Heart left ventricle (tissue), 16 donors: Measurements from ENCODE around the gene LRPAP1. TPM values are rescaled to one million over a fixed set of nuclear protein-coding genes. Genes with fewer than 3 reads are reported as not detected.

Experiments
- ATAC-seq, 4 donors: fragments of 200-7000 bp; cut with Tn5 transposase; one replicate each; pipeline ENCODE4 v1.9.1; 2020 to 2022; ENCODE audit warnings: moderate library complexity in 4 of 4, mild to moderate bottlenecking in 3 of 4, moderate number of reproducible peaks in 1 of 4
- DNase-seq, 5 donors: peaks; one replicate each; pipeline ENCODE4 v3.0.0-alpha.2; 2020
- H3K27ac ChIP-seq, 12 donors: fragments of 200-600 bp; sonication (generic) in 4 of 12; one replicate each; pipeline versions ENCODE4 v1.5.0 to v1.8.0; 2016 to 2022; ENCODE audit warnings: mild to moderate bottlenecking in 2 of 12
- H3K27me3 ChIP-seq, 9 donors: fragments of 200-600 bp; sonication (generic) in 2 of 9; one replicate each; pipeline versions ENCODE4 v1.5.1 to v1.8.0; 2016 to 2022; ENCODE audit warnings: mild to moderate bottlenecking in 3 of 9
- H3K36me3 ChIP-seq, 9 donors: fragments of 200-600 bp; sonication (generic) in 2 of 9; one replicate each; pipeline versions ENCODE4 v1.5.0 to v1.8.0; 2018 to 2022; ENCODE audit warnings: mild to moderate bottlenecking in 2 of 9
- H3K4me1 ChIP-seq, 12 donors: fragments of 200-600 bp; sonication (generic) in 4 of 12; one replicate each; pipeline versions ENCODE4 v1.5.0 to v1.8.0; 2016 to 2022; ENCODE audit warnings: mild to moderate bottlenecking in 3 of 12
- H3K4me3 ChIP-seq, 12 donors: fragments of 200-600 bp; sonication (generic) in 4 of 12; one replicate each; pipeline versions ENCODE4 v1.5.0 to v1.8.0; 2017 to 2022; ENCODE audit warnings: mild to moderate bottlenecking in 9 of 12, moderate library complexity in 4 of 12
- H3K9me3 ChIP-seq, 12 donors: fragments of 200-600 bp; sonication (generic) in 4 of 12; one replicate each; pipeline versions ENCODE4 v1.5.0 to v1.8.0; 2016 to 2022; ENCODE audit warnings: mild to moderate bottlenecking in 1 of 12
- CTCF ChIP-seq, 12 donors: fragments of 200-600 bp; sonication (generic) in 4 of 12; IDR thresholded peaks; one replicate each; pipeline versions ENCODE4 v1.5.0 to v1.8.0; 2018 to 2022; ENCODE audit warnings: antibody characterized with exemption in 12 of 12, mild to moderate bottlenecking in 5 of 12
- POLR2A ChIP-seq, 2 donors: fragments of 450-650 bp; IDR thresholded peaks; one replicate each; pipeline ENCODE4 v1.6.1; 2017; ENCODE audit warnings: antibody characterized with exemption in 2 of 2, mild to moderate bottlenecking in 2 of 2, moderate library complexity in 2 of 2
- WGBS, 4 donors: extraction: QIAGEN DNeasy Blood & Tissue Kit in 2 of 4; methylation state at CpG; one replicate each; pipeline versions ENCODE4 v1.1.5 to v1.1.7; 2013 to 2018; 5-methylcytosine and 5-hydroxymethylcytosine counted together
- intact Hi-C, 10 donors: fragments of 100-400 bp; cut with DNase I; formaldehyde crosslinking; loops; one replicate each; pipeline versions ENCODE4 v1.11.1 to v1.14.2; 2022
- polyA plus RNA-seq, 2 donors: library from polyadenylated mRNA; stranded (reverse); fragments of 200-250 nt; gene quantifications; one replicate each; pipeline ENCODE4 v1.2.3, GENCODE V29; 2013
- total RNA-seq, 9 donors: library from RNA; depleted of rRNA in 2 of 9; stranded (reverse); fragments of >200 nt in 2 of 9; fragmentation: NEBNext Ultra II Directional in 3 of 9; extraction: Animal tissue kit (Norgen Biotek cat#: 25700) in 3 of 9; gene quantifications; one replicate each; pipeline versions ENCODE4 v1.1.0 to v1.2.4, GENCODE V29; 2016 to 2023
- donor health status: ischemic (EF 13 %, LVEDD 7.1; RV severe dilation, severe dysfunction).
- donor health status: healthy with polysubstance abuse.
- donor health status: DM: no; HTN: yes; CAD: no.
- donor health status: DM: no; HTN: no; CAD: no.
- donor health status: ischemic (EF 25% LVEDD 6.9; RV normal size, moderate dysfunction).
- donor health status: ischemic (EF 25% LVEDD 5.7; RV mildly dilated, moderate dysfunction).
- donor health status: healthy.
- donor health status: DM: yes; HTN: yes; CAD: no.
- donor health status: ischemic (EF 35%, LVEDD 5.7; RV mildly dilated, moderate dysfunction).
- donor health status: nonischemic (EF 11% LVEDD 7.7; RV severe dilation, severe dysfunction).
- donor health status: DM: yes; HTN: yes; CAD: no.
- donor health status: PGD.
- donor health status: ischemic (EF 29% LVEDD 5.4; RV normal size, mild dysfunction).
- donor health status: nonischemic (EF 23%, LVEDD 6.1; RV moderate dilation, normal function).

Gene LRPAP1
- total and polyA plus RNA-seq, 11 donors, result 105 to 389 (median 283) TPM

GRCh38 chr4:3475713-3476260, 56.4 kb downstream of the LRPAP1 start:
- ATAC-seq, result no peak
- peak overlapping the region in 1 of 12 donors; percentile 82 for H3K27ac ChIP-seq
- peaks cover 0 to 49% (median 19%) of the 10 kb centered on the region in 12 donors for H3K4me1 ChIP-seq
- peaks cover 0 to 3% (median 0%) of the 10 kb centered on the region in 9 donors for H3K27me3 ChIP-seq
- peaks cover 0 to 8% (median 0%) of the 10 kb centered on the region in 9 donors for H3K36me3 ChIP-seq
- no peaks in the 10 kb centered on the region for H3K9me3 ChIP-seq
- H3K4me3 ChIP-seq, result no peak overlapping the region
- peak in 1 of 5 donors; percentile 46 for DNase-seq
- WGBS, 4 donors, result 72 to 84% (median 75%) methylated on average over 20 to 22 of the region's 22 CpGs
- intact Hi-C loops, result no loop called here
- TF ChIP-seq POLR2A (IDR thresholded peaks at IDR 0.05), result no peak
- no peak for TF ChIP-seq CTCF (IDR thresholded peaks at IDR 0.05)

- Histone ChIP-seq H3K27ac (peak overlapping the region in 1 of 12 donors; percentile 82), H3K9me3 (no peaks in the 10 kb centered on the region), H3K4me1 (peaks cover 0 to 48% (median 16%) of the 10 kb centered on the region in 12 donors), H3K36me3 (peaks cover 0 to 8% (median 0%) of the 10 kb centered on the region in 9 donors), H3K27me3 (no peaks in the 10 kb centered on the region), H3K4me3 (no peak overlapping the region)
- ATAC-seq (no peak), DNase-seq (peak in 1 of 5 donors; percentile 44)
- intact Hi-C loops, result no loop called here
- no peak for TF ChIP-seq CTCF (IDR thresholded peaks at IDR 0.05)
- no peak for TF ChIP-seq POLR2A (IDR thresholded peaks at IDR 0.05)
- WGBS, 4 donors, result 65 to 79% (median 72%) methylated on average over 12 to 15 of the region's 15 CpGs
Measured at GRCh38 chr4:3475041-3475712, 57.0 kb downstream of the LRPAP1 start.

DNA sequence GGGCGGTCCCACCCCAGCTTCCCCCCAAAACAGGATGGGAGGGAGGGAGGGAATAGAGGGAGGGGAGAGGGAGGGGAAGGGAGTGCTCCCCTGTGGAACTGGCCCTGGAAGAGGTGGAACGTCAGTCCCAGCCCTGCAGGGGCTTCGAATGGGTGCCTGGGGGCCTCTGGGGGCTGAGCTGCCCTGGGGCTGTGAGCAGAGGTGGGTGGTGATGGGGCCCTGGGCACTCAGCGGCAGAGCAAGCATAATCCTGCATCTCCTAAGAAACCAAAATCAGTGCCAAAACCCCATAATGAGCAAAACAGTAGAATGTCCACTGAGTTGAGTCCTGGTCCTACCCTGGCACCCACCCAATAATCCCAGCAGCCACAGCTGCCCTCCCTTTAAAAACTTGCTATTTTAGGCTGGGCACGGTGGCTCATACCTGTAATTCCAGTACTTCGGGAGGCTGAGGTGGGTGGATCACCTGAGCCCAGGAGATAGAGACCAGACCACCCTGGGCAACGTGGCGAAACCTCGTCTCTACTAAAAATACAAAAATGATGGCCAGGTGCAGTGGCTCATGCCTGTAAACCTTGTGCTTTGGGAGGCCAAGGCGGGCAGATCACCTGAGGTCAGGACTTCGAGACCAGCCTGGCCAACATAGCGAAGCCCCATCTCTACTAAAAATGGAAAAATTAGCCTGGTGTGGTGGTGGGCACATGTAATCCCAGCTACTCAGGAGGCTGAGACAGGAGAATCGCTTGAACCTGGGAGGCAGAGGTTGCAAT, 58.0 kb downstream of the LRPAP1 start:
- no peak overlapping the region for H3K4me3 ChIP-seq
- ATAC-seq (no peak), DNase-seq (no peak)
- TF ChIP-seq POLR2A (IDR thresholded peaks at IDR 0.05) (no peak), CTCF (IDR thresholded peaks at IDR 0.05) (no peak)
- no peaks in the 10 kb centered on the region for H3K9me3 ChIP-seq
- peak overlapping the region in 5 of 12 donors; percentile 60 to 82 (median 71) for H3K27ac ChIP-seq
- H3K27me3 ChIP-seq, result no peaks in the 10 kb centered on the region
- 65 to 74% (median 73%) methylated on average over 12 to 13 of the region's 13 CpGs for WGBS, 4 donors
- peaks cover 0 to 8% (median 0%) of the 10 kb centered on the region in 9 donors for H3K36me3 ChIP-seq
- intact Hi-C loops, result no loop called here
- H3K4me1 ChIP-seq, result peaks cover 0 to 48% (median 11%) of the 10 kb centered on the region in 12 donors
